Measurements from ENCODE around the gene LBHD2. TPM values are rescaled to one million over a fixed set of nuclear protein-coding genes. Genes with fewer than 3 reads are reported as not detected.

Gene LBHD2
- total and polyA plus RNA-seq, 9 donors = 0.47 TPM; not detected in 8

DNA sequence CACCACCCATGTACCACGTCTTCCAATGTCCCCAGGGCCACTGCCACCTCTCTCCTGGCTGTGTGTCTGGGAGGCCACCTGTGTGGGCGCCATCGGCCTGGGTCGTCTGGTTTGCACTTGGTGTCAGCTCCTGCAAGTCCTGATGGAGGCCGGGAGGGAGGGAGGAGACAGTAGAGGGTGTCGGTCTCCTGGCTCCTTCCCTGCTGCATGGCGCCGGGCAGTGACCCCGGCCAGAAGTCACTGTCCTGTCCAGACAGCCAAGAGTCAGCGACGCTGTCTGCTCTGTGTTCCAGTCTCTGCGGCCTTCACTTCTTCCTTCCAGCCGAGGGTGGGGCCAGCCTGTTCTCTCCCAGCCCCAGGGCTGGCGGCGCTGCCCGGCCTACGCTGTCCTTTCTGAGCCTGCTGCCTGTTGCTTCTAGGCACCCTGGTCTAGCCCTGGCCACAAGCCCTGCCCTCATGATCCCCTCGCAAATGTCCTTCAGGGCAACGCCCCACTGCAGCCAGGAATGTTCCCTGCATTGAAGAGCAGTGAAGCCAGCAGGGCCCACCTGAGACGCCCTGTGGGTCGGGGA lies 13.0 kb upstream of the LBHD2 start:
- H3K4me3 ChIP-seq = no peak overlapping the region
- H3K9me3 ChIP-seq = no peaks in the 10 kb centered on the region
- H3K27me3 ChIP-seq = no peaks in the 10 kb centered on the region
- H3K36me3 ChIP-seq = no peaks in the 10 kb centered on the region
- H3K27ac ChIP-seq = no peak overlapping the region
- intact Hi-C loops (cut with DNase I) = loop anchor here in 2 of 4 donors (10.0 kb wide), 1 partner anchor 224 kb away; no protein-coding TSS in a partner anchor
- TF ChIP-seq POLR2A (IDR thresholded peaks at IDR 0.05) (no peak), EP300 (IDR thresholded peaks at IDR 0.05) (no peak)
- TF ChIP-seq, protein P1, sequence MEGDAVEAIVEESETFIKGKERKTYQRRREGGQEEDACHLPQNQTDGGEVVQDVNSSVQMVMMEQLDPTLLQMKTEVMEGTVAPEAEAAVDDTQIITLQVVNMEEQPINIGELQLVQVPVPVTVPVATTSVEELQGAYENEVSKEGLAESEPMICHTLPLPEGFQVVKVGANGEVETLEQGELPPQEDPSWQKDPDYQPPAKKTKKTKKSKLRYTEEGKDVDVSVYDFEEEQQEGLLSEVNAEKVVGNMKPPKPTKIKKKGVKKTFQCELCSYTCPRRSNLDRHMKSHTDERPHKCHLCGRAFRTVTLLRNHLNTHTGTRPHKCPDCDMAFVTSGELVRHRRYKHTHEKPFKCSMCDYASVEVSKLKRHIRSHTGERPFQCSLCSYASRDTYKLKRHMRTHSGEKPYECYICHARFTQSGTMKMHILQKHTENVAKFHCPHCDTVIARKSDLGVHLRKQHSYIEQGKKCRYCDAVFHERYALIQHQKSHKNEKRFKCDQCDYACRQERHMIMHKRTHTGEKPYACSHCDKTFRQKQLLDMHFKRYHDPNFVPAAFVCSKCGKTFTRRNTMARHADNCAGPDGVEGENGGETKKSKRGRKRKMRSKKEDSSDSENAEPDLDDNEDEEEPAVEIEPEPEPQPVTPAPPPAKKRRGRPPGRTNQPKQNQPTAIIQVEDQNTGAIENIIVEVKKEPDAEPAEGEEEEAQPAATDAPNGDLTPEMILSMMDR (IDR thresholded peaks at IDR 0.05) = no peak
- peaks cover 6% of the 10 kb centered on the region for H3K4me1 ChIP-seq (ENCODE audit: insufficient read depth)
- DNase-seq = no peak
- 83 to 89% (median 84%) methylated on average over 21 of the region's 21 CpGs for WGBS, 3 donors

- Histone ChIP-seq H3K4me3 (no peak overlapping the region), H3K36me3 (no peaks in the 10 kb centered on the region), H3K9me3 (no peaks in the 10 kb centered on the region), H3K27ac (no peak overlapping the region), H3K27me3 (no peaks in the 10 kb centered on the region), H3K4me1 (ENCODE audit: insufficient read depth) (peaks cover 3% of the 10 kb centered on the region)
- DNase-seq = no peak
- 80 to 82% (median 81%) methylated on average over 32 of the region's 32 CpGs for WGBS, 3 donors
- TF ChIP-seq, protein P1 (IDR thresholded peaks at IDR 0.05) = no peak
- TF ChIP-seq POLR2A (IDR thresholded peaks at IDR 0.05) (no peak), EP300 (IDR thresholded peaks at IDR 0.05) (no peak)
- intact Hi-C loops (cut with DNase I) = loop anchor here in 2 of 4 donors (10.0 kb wide), 1 partner anchor 223 kb away; no protein-coding TSS in a partner anchor
Observed at GRCh38 chr14:103071544-103072251, 12.3 kb upstream of the LBHD2 start.

- peaks cover 3% of the 10 kb centered on the region for H3K4me1 ChIP-seq (ENCODE audit: insufficient read depth)
- no peaks in the 10 kb centered on the region for H3K36me3 ChIP-seq
- H3K9me3 ChIP-seq = no peaks in the 10 kb centered on the region
- TF ChIP-seq EP300 (IDR thresholded peaks at IDR 0.05) (no peak), POLR2A (IDR thresholded peaks at IDR 0.05) (no peak)
- TF ChIP-seq, protein P1 (IDR thresholded peaks at IDR 0.05) = no peak
- no peak overlapping the region for H3K27ac ChIP-seq
- H3K27me3 ChIP-seq = no peaks in the 10 kb centered on the region
- DNase-seq = no peak
- intact Hi-C loops (cut with DNase I) = loop anchor here in 2 of 4 donors (10.0 kb wide), 1 partner anchor 222 kb away; no protein-coding TSS in a partner anchor
- 75 to 77% (median 77%) methylated on average over 21 of the region's 21 CpGs for WGBS, 3 donors
- no peak overlapping the region for H3K4me3 ChIP-seq
Observed at GRCh38 chr14:103072595-103073366, 11.2 kb upstream of the LBHD2 start.

GRCh38 chr14:103073367-103073875 lies 10.6 kb upstream of the LBHD2 start:
- peak in 1 of 5 donors; percentile 21 for DNase-seq
- Histone ChIP-seq H3K36me3 (no peaks in the 10 kb centered on the region), H3K27ac (no peak overlapping the region), H3K27me3 (no peaks in the 10 kb centered on the region), H3K9me3 (no peaks in the 10 kb centered on the region), H3K4me1 (ENCODE audit: insufficient read depth) (peaks cover 3% of the 10 kb centered on the region), H3K4me3 (no peak overlapping the region)
- no peak for TF ChIP-seq POLR2A (IDR thresholded peaks at IDR 0.05)
- no peak for TF ChIP-seq EP300 (IDR thresholded peaks at IDR 0.05)
- TF ChIP-seq, protein P1 (IDR thresholded peaks at IDR 0.05) = no peak
- WGBS, 3 donors = 77 to 85% (median 77%) methylated on average over 9 to 14 of the region's 14 CpGs
- intact Hi-C loops (cut with DNase I) = loop anchor here in 2 of 4 donors (10.0 kb wide), 1 partner anchor 221 kb away; no protein-coding TSS in a partner anchor
